Ovary (tissue), 3 donors: ENCODE measurements around the gene CHURC1.

Source experiments
- CTCF ChIP-seq, 3 donors: fragments of 450-650 bp in 2 of 3; fragments of 200-600 bp in 1 of 3; IDR thresholded peaks; one replicate each; pipeline versions ENCODE4 v1.5.1 to v1.8.0; 2016 to 2022; ENCODE audit warnings: antibody characterized with exemption in 3 of 3, mild to moderate bottlenecking in 1 of 3
- EP300 ChIP-seq: sonication (generic); formaldehyde crosslinking; IDR thresholded peaks from one replicate; pipeline ENCODE4 v1.6.1; 2017; ENCODE audit warnings: antibody characterized with exemption
- POLR2A ChIP-seq: fragments of 450-650 bp; IDR thresholded peaks from one replicate; pipeline ENCODE4 v1.6.1; 2017; ENCODE audit warnings: antibody characterized with exemption, mild to moderate bottlenecking, moderate library complexity
- donor health status: DM: no; HTN: no; CAD: no.

DNA sequence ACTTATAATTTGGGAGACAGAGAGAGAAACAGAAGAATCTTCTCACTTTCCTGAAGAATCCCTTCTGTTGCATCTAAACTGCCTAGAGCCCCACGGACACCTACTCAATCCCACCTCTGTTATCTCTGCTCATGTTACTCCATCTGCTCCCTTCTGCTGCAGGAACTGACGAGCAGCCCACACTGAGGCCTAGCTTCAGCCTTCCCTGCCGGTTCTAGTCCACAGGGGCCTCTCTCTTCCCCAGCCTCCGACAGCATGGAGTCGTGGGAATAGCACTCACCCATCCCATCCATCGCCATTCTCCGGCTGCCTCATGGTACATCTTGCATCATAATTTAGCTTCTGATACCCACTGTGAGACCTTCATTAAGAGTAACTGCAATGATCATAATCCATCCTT lies 53.9 kb downstream of the CHURC1 start:
- TF ChIP-seq POLR2A (no peak), CTCF (IDR thresholded peaks at IDR 0.05) (no peak), EP300 (no peak)
